WTC11 (cell line): ENCODE results near the gene IQCE.

Experiments used
- ATF1 ChIP-seq: sonication (generic); formaldehyde crosslinking; IDR thresholded peaks from 2 replicates; pipeline ENCODE4 v1.8.1; 2023; ENCODE audit warnings: mild to moderate bottlenecking, moderate library complexity, missing genetic modification reagents
- CBFB ChIP-seq: sonication (generic); formaldehyde crosslinking; IDR thresholded peaks from 2 replicates; pipeline ENCODE4 v1.8.1; 2022; ENCODE audit warnings: mild to moderate bottlenecking, low read depth, missing genetic modification reagents
- CREB1 ChIP-seq: sonication (generic); formaldehyde crosslinking; IDR thresholded peaks from 2 replicates; pipeline ENCODE4 v1.8.0; 2023; ENCODE audit warnings: mild to moderate bottlenecking, missing genetic modification reagents
- CREM ChIP-seq: sonication (generic); formaldehyde crosslinking; IDR thresholded peaks from 2 replicates; pipeline ENCODE4 v1.8.1; 2022; ENCODE audit warnings: mild to moderate bottlenecking, missing genetic modification reagents, moderate library complexity
- CTCF ChIP-seq: fragments of 200-600 bp; IDR thresholded peaks from 2 replicates; pipeline ENCODE4 v1.8.0; 2022; ENCODE audit warnings: antibody characterized with exemption
- FOXJ3 ChIP-seq: sonication (generic); formaldehyde crosslinking; IDR thresholded peaks from 2 replicates; pipeline ENCODE4 v1.9.0; 2021; ENCODE audit warnings: missing genetic modification reagents, mild to moderate bottlenecking, borderline replicate concordance
- MAX ChIP-seq: sonication (generic); formaldehyde crosslinking; IDR thresholded peaks from 2 replicates; pipeline ENCODE4 v1.8.0; 2022; ENCODE audit warnings: mild to moderate bottlenecking, missing genetic modification reagents
- NFE2L1 ChIP-seq: sonication (generic); formaldehyde crosslinking; IDR thresholded peaks from 2 replicates; pipeline ENCODE4 v1.8.1; 2023; ENCODE audit warnings: missing genetic modification reagents
- PRDM15 ChIP-seq: sonication (generic); formaldehyde crosslinking; IDR thresholded peaks from 2 replicates; pipeline ENCODE4 v1.8.0; 2022; ENCODE audit warnings: missing genetic modification reagents
- PRRX2 ChIP-seq: fragments of 250-450 bp; sonication (Bioruptor Pico); IDR thresholded peaks from 2 replicates; pipeline ENCODE4 v1.8.0; 2021; ENCODE audit warnings: mild to moderate bottlenecking
- RELA ChIP-seq: sonication (generic); formaldehyde crosslinking; IDR thresholded peaks from 2 replicates; pipeline ENCODE4 v1.8.1; 2022; ENCODE audit warnings: missing genetic modification reagents, mild to moderate bottlenecking, borderline replicate concordance
- SP1 ChIP-seq: sonication (generic); formaldehyde crosslinking; conservative IDR thresholded peaks from 2 replicates; pipeline ENCODE4 v1.8.1; 2022; ENCODE audit warnings: missing genetic modification reagents
- TF ChIP-seq, protein P1 (sequence below): sonication (generic); formaldehyde crosslinking; IDR thresholded peaks from 2 replicates; pipeline ENCODE4 v1.8.1; 2023; ENCODE audit warnings: mild to moderate bottlenecking, missing genetic modification reagents
- TF ChIP-seq, protein P2 (sequence below): sonication (generic); formaldehyde crosslinking; IDR thresholded peaks from 2 replicates; pipeline ENCODE4 v1.8.1; 2022; ENCODE audit warnings: missing genetic modification reagents, borderline replicate concordance

DNA sequence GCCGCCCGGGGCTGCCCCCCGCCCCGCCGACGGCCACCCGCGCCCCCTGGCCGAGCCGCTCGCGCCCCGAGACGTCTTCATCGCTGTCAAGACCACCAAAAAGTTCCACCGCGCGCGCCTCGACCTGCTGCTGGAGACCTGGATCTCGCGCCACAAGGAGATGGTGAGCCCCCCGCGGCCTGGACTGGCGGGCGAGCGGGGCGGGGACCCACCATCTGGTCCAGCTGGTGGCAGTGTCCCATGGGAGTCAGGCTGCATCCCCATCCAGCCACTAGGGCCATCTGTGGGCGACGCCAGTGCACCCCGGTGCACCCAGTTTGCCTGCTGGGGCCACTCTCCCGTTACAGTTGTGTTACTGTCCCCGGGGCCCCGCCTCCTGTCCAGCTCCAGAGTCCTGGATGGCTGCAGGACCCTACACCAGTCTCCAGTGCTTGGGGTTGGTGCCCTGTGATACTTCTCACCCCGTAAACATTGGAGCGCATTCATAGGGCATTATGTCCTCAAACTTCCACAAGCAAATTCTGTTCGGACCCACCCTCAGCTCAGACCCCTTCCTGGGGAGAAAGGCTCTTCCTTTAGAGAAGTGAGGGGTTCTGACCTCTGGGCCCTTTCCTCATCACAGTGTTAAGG lies 38.5 kb upstream of the IQCE start:
- no peak for TF ChIP-seq PRDM15
- no peak for TF ChIP-seq CTCF
- no peak for TF ChIP-seq PRRX2
- no peak for TF ChIP-seq CREM (CRISPR knock-in tag)
- TF ChIP-seq SP1 (CRISPR knock-in tag) = no peak
- no peak for TF ChIP-seq CREB1 (CRISPR knock-in tag)
- TF ChIP-seq MAX = no peak
- no peak for TF ChIP-seq FOXJ3 (CRISPR knock-in tag)
- no peak for TF ChIP-seq ATF1 (CRISPR knock-in tag)
- TF ChIP-seq, protein P1, sequence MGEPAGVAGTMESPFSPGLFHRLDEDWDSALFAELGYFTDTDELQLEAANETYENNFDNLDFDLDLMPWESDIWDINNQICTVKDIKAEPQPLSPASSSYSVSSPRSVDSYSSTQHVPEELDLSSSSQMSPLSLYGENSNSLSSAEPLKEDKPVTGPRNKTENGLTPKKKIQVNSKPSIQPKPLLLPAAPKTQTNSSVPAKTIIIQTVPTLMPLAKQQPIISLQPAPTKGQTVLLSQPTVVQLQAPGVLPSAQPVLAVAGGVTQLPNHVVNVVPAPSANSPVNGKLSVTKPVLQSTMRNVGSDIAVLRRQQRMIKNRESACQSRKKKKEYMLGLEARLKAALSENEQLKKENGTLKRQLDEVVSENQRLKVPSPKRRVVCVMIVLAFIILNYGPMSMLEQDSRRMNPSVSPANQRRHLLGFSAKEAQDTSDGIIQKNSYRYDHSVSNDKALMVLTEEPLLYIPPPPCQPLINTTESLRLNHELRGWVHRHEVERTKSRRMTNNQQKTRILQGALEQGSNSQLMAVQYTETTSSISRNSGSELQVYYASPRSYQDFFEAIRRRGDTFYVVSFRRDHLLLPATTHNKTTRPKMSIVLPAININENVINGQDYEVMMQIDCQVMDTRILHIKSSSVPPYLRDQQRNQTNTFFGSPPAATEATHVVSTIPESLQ (CRISPR knock-in tag) = no peak
- TF ChIP-seq, protein P2, sequence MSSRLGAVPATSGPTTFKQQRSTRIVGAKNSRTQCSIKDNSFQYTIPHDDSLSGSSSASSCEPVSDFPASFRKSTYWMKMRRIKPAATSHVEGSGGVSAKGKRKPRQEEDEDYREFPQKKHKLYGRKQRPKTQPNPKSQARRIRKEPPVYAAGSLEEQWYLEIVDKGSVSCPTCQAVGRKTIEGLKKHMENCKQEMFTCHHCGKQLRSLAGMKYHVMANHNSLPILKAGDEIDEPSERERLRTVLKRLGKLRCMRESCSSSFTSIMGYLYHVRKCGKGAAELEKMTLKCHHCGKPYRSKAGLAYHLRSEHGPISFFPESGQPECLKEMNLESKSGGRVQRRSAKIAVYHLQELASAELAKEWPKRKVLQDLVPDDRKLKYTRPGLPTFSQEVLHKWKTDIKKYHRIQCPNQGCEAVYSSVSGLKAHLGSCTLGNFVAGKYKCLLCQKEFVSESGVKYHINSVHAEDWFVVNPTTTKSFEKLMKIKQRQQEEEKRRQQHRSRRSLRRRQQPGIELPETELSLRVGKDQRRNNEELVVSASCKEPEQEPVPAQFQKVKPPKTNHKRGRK (CRISPR knock-in tag) = no peak
- no peak for TF ChIP-seq CBFB (CRISPR knock-in tag)
- TF ChIP-seq RELA (CRISPR knock-in tag) = no peak
- TF ChIP-seq NFE2L1 (CRISPR knock-in tag) = no peak
